ENCODE measurements around the gene CCDC192. TPM values are rescaled to one million over a fixed set of nuclear protein-coding genes. Genes with fewer than 3 reads are reported as not detected.

Gene CCDC192
- total RNA-seq, 1 donor from 2014 or later: not detected

DNA sequence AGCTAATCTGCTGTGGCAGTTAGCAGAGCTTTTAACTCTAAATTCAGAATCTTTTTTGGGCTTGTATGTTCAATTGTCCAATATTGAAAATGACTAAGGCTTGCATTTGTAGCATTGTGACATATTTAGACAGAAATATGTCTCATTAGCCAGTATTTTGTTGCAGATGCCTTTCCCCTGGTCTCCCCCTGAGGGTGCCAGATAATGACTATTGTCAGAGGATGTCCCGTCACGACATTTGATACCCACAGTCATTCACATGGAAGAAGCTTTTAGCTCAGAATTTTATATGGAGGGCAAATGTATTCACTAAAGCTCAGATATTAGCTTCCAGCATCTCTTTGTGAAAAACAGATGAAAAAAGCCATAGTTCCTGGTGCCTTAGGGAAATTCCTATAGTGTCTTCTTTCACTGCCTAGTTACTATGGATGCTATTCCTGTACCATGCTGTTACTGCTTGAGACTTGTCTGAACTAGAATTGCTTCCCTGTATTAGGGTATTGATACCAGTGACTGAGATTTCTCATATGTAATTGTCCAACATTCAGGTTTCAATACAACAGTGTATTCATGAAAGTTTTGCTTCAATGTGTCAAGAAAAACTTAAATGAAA, 96.2 kb downstream of the CCDC192 start:
- Histone ChIP-seq H3K9me3 (replicated peaks) (no peaks in the 10 kb centered on the region), H3K27ac (replicated peaks) (no peak overlapping the region), H3K36me3 (no peaks in the 10 kb centered on the region), H3K4me3 (no peak overlapping the region), H3K27me3 (ENCODE audit: low read depth) (no peaks in the 10 kb centered on the region), H3K4me1 (peaks cover 13% of the 10 kb centered on the region)
- intact Hi-C loops (cut with micrococcal nuclease): no loop called here
- TF ChIP-seq, protein P1, sequence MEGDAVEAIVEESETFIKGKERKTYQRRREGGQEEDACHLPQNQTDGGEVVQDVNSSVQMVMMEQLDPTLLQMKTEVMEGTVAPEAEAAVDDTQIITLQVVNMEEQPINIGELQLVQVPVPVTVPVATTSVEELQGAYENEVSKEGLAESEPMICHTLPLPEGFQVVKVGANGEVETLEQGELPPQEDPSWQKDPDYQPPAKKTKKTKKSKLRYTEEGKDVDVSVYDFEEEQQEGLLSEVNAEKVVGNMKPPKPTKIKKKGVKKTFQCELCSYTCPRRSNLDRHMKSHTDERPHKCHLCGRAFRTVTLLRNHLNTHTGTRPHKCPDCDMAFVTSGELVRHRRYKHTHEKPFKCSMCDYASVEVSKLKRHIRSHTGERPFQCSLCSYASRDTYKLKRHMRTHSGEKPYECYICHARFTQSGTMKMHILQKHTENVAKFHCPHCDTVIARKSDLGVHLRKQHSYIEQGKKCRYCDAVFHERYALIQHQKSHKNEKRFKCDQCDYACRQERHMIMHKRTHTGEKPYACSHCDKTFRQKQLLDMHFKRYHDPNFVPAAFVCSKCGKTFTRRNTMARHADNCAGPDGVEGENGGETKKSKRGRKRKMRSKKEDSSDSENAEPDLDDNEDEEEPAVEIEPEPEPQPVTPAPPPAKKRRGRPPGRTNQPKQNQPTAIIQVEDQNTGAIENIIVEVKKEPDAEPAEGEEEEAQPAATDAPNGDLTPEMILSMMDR (IDR thresholded peaks at IDR 0.05; ENCODE audit: borderline replicate concordance): no peak
- no peak for DNase-seq

DNA sequence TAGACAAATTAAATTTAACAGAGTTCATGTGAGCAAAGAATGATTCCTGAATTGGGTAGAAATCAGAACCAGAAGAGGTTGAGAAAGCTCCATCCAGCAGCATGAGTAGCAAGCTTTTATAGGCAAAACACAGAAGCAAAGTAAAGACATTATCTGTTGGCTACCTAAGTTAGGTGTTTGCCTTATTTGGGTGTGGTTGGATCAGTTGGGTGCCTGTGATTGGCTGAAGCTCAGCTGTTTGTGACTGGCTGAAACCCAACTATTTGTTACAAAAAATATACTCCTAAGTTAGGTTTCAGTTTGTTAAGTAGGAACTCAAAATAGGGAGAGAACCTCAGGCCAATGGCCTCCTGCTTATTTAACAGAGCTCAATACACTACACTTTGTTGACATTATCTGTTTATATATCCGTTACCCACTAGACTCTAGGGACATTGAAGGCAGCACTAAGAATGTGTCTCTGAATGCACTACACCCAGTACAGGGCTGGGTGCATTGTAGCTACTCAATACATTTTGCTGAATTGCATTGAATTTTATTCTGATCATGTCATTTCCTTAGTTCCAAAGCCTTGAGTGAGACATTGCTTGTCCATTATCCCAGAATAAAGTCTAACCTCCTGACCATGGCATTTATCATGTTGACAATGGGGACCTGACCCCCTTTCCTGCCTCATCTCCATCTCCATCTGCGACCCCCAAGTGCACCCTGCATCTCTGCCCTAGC, 98.7 kb downstream of the CCDC192 start:
- Histone ChIP-seq H3K36me3 (no peaks in the 10 kb centered on the region), H3K27ac (replicated peaks) (no peak overlapping the region), H3K27me3 (ENCODE audit: low read depth) (no peaks in the 10 kb centered on the region), H3K4me3 (no peak overlapping the region), H3K4me1 (peaks cover 13% of the 10 kb centered on the region), H3K9me3 (replicated peaks) (no peaks in the 10 kb centered on the region)
- TF ChIP-seq, protein P1 (IDR thresholded peaks at IDR 0.05; ENCODE audit: borderline replicate concordance): no peak
- intact Hi-C loops (cut with micrococcal nuclease): no loop called here
- DNase-seq: no peak

DNA sequence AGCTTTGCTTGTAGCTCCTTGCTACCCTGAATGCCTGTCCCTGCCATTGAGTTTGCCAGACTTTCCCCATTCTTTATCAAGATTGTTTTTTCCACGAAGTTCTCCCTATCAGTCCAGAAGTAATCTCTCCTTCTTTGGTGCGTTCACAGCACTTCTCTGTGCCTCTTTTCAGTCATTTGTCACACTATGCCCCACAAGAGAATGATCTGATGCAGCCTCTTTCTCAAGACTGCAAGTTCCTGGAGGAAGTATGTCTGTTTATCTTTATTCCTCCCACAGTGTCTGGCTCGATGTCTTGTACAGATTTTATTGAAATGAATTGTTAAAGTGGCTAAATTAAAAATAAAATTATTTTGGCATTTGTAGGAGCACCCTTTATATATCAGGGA, 99.3 kb downstream of the CCDC192 start:
- no peaks in the 10 kb centered on the region for H3K9me3 ChIP-seq (replicated peaks)
- no peak overlapping the region for H3K4me3 ChIP-seq
- no peak overlapping the region for H3K27ac ChIP-seq (replicated peaks)
- intact Hi-C loops (cut with micrococcal nuclease): no loop called here
- no peaks in the 10 kb centered on the region for H3K36me3 ChIP-seq
- H3K27me3 ChIP-seq (ENCODE audit: low read depth): no peaks in the 10 kb centered on the region
- no peak for DNase-seq
- peaks cover 13% of the 10 kb centered on the region for H3K4me1 ChIP-seq
- TF ChIP-seq, protein P1 (IDR thresholded peaks at IDR 0.05; ENCODE audit: borderline replicate concordance): no peak

DNA sequence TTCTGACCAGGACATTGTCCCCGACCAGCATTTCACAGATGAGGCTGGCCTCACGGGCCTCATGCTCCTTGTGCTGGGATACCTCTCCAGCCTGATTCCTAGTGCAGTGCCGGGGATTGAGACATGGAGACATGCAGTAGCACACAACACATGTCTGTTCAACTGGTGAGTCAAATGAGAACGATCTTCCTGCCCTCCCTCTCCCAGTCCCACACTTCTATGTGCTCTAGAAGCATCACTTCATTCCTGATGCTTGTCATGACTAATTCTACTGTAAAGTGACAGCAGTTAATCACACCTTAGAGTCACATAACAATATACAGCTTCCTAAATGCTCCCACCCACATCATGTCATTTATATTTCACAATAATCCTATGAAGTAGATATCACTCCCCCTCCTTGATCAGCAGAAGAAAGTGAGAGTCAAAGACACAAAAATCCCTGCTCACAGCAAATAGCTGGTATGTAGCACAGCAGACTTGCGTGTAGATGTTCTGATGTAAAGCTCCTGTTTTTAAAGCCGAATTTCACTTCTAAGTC, 101.8 kb downstream of the CCDC192 start:
- H3K4me3 ChIP-seq: no peak overlapping the region
- H3K27ac ChIP-seq (replicated peaks): no peak overlapping the region
- no peaks in the 10 kb centered on the region for H3K36me3 ChIP-seq
- H3K27me3 ChIP-seq (ENCODE audit: low read depth): no peaks in the 10 kb centered on the region
- TF ChIP-seq, protein P1 (IDR thresholded peaks at IDR 0.05; ENCODE audit: borderline replicate concordance): no peak
- H3K4me1 ChIP-seq: peaks cover 13% of the 10 kb centered on the region
- no peak for DNase-seq
- intact Hi-C loops (cut with micrococcal nuclease): no loop called here
- no peaks in the 10 kb centered on the region for H3K9me3 ChIP-seq (replicated peaks)

DNA sequence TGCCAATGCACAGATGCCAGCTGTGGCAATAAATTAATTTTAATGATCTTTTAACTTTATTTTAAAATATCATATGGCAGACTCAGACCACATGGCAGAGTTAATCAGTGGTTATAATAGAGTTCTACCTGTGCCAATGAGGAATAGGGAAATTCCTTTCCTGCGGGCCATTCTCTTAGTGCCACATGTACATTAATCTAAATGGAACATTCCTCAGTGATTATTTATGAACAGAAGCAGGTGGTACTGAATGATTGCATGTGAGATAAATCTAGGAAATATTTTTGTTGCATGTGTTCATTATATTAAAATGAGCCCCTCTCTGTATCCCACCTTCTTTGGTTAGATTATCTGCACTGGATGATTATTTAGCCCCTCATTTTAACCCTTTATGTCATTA, 102.3 kb downstream of the CCDC192 start:
- Histone ChIP-seq H3K4me1 (peaks cover 13% of the 10 kb centered on the region), H3K9me3 (replicated peaks) (no peaks in the 10 kb centered on the region), H3K4me3 (no peak overlapping the region), H3K27me3 (ENCODE audit: low read depth) (no peaks in the 10 kb centered on the region), H3K36me3 (no peaks in the 10 kb centered on the region), H3K27ac (replicated peaks) (no peak overlapping the region)
- intact Hi-C loops (cut with micrococcal nuclease): no loop called here
- TF ChIP-seq, protein P1 (IDR thresholded peaks at IDR 0.05; ENCODE audit: borderline replicate concordance): no peak
- DNase-seq: no peak
